IMR-90 (cell line): ENCODE results near the gene IFT52. TPM values are rescaled to one million over a fixed set of nuclear protein-coding genes. Genes with fewer than 3 reads are reported as not detected.

Source experiments
- ATAC-seq: fragments of 200-7000 bp; cut with Tn5 transposase; 2 replicates; pipeline ENCODE4 v1.9.1; 2020; ENCODE audit warnings: low read depth, mild to moderate bottlenecking, moderate library complexity
- BruUV-seq: library from RNA; stranded (reverse); fragments of 400-500 nt; replicated peaks from 2 replicates; lab custom pipeline; 2021; lab: Mats Ljungman, UMichigan
- CTCF ChIA-PET: fragments of 300-600 bp; formaldehyde crosslinking; extraction: SDS; loops from one replicate; lab custom pipeline; 2021; ENCODE audit warnings: antibody characterized with exemption; lab: Yijun Ruan, JAX
- POLR2A ChIA-PET: fragments of 300-600 bp; sonication (Branson Sonifier 250); formaldehyde crosslinking; loops from one replicate; lab custom pipeline; 2022; ENCODE audit warnings: antibody characterized with exemption; ENCODE audit not compliant: unreplicated experiment; lab: Charles Lee
- DNase-seq: peaks from one replicate; pipeline ENCODE4 v3.0.0; 2013
- H2AFZ ChIP-seq: replicated peaks from 2 replicates; pipeline ENCODE3; 2013; ENCODE audit warnings: low read length, mild to moderate bottlenecking; ENCODE audit not compliant: poor library complexity
- H2AK5ac ChIP-seq: 2 replicates; pipeline ENCODE4 v1.6.1; 2013; ENCODE audit warnings: low read depth, low read length, inconsistent platforms
- H2AK9ac ChIP-seq: replicated peaks from 2 replicates; pipeline ENCODE3; 2013; ENCODE audit warnings: mild to moderate bottlenecking, low read depth, low read length, moderate library complexity; ENCODE audit not compliant: poor library complexity
- H2BK120ac ChIP-seq: 2 replicates; pipeline ENCODE4 v1.6.1; 2013; ENCODE audit warnings: low read depth, low read length, inconsistent platforms
- H2BK15ac ChIP-seq: 3 replicates; pipeline ENCODE4 v1.6.1; 2013; ENCODE audit warnings: low read depth, low read length, inconsistent platforms
- H2BK20ac ChIP-seq: 2 replicates; pipeline ENCODE4 v1.6.1; 2013; ENCODE audit warnings: low read depth, mild to moderate bottlenecking, inconsistent platforms, low read length, moderate library complexity
- H2BK5ac ChIP-seq: 2 replicates; pipeline ENCODE4 v1.6.1; 2013; ENCODE audit warnings: mild to moderate bottlenecking, low read depth, low read length, inconsistent platforms; ENCODE audit not compliant: poor library complexity, severe bottlenecking
- H3K14ac ChIP-seq: replicated peaks from 2 replicates; pipeline ENCODE4 v1.6.1; 2013; ENCODE audit warnings: low read depth, low read length, inconsistent platforms
- H3K18ac ChIP-seq: 2 replicates; pipeline ENCODE4 v1.6.1; 2013; ENCODE audit warnings: low read depth, low read length, control low read depth
- H3K23ac ChIP-seq: 2 replicates; pipeline ENCODE4 v1.6.1; 2013; ENCODE audit warnings: low read depth, low read length, inconsistent platforms
- H3K27ac ChIP-seq: 2 replicates; pipeline ENCODE4 v1.5.1; 2013; ENCODE audit warnings: mild to moderate bottlenecking, control low read depth, low read length; ENCODE audit not compliant: insufficient read depth
- H3K27me3 ChIP-seq: 2 replicates; pipeline ENCODE4 v1.6.1; 2013; ENCODE audit warnings: low read length; ENCODE audit not compliant: control insufficient read depth, insufficient read depth
- H3K36me3 ChIP-seq: 2 replicates; pipeline ENCODE4 v1.6.1; 2013; ENCODE audit warnings: low read length, mixed read lengths; ENCODE audit not compliant: control insufficient read depth, insufficient read depth
- H3K4ac ChIP-seq: 2 replicates; pipeline ENCODE4 v1.6.1; 2013; ENCODE audit warnings: low read depth, low read length, inconsistent platforms
- H3K4me1 ChIP-seq: 2 replicates; pipeline ENCODE4 v1.6.1; 2013; ENCODE audit warnings: low read length, mixed read lengths; ENCODE audit not compliant: control insufficient read depth, insufficient read depth
- H3K4me2 ChIP-seq: 2 replicates; pipeline ENCODE4 v1.6.1; 2013; ENCODE audit warnings: low read depth, mild to moderate bottlenecking, control low read depth, low read length, moderate library complexity
- H3K4me3 ChIP-seq: 2 replicates; pipeline ENCODE4 v1.5.1; 2013; ENCODE audit warnings: low read depth, mild to moderate bottlenecking, control low read depth, low read length, moderate library complexity; ENCODE audit not compliant: insufficient read depth
- H3K56ac ChIP-seq: 2 replicates; pipeline ENCODE4 v1.6.1; 2013; ENCODE audit warnings: low read length, inconsistent platforms; ENCODE audit not compliant: insufficient read depth; ENCODE audit errors: extremely low read depth
- H3K79me1 ChIP-seq, 2 experiments: 2 replicates each; pipeline ENCODE4 v1.6.1; 2013; ENCODE audit warnings: low read length in 2 of 2, inconsistent platforms in 1 of 2, low read depth in 1 of 2
- H3K9ac ChIP-seq: 2 replicates; pipeline ENCODE4 v1.6.1; 2013; ENCODE audit warnings: low read depth, low read length, control low read depth
- H3K9me1 ChIP-seq: 2 replicates; pipeline ENCODE4 v1.6.1; 2013; ENCODE audit warnings: low read length, inconsistent platforms; ENCODE audit not compliant: insufficient read depth
- H3K9me3 ChIP-seq: 2 replicates; pipeline ENCODE4 v1.6.1; 2013; ENCODE audit warnings: low read length; ENCODE audit not compliant: control insufficient read depth, insufficient read depth
- H4K20me1 ChIP-seq: 2 replicates; pipeline ENCODE4 v1.6.1; 2013; ENCODE audit warnings: low read length, inconsistent platforms; ENCODE audit not compliant: insufficient read depth
- H4K5ac ChIP-seq: 2 replicates; pipeline ENCODE4 v1.6.1; 2013; ENCODE audit warnings: mild to moderate bottlenecking, low read depth, low read length, control low read depth
- H4K8ac ChIP-seq, 2 experiments: 2 replicates each; pipeline ENCODE4 v1.6.1; 2013; ENCODE audit warnings: low read depth in 2 of 2, low read length in 2 of 2, control low read depth in 1 of 2, inconsistent platforms in 1 of 2
- H4K91ac ChIP-seq: 2 replicates; pipeline ENCODE4 v1.6.1; 2013; ENCODE audit warnings: low read depth, low read length, inconsistent platforms; ENCODE audit not compliant: insufficient read depth
- BHLHE40 ChIP-seq: fragments of 150-350 bp; IDR thresholded peaks from 2 replicates; pipeline ENCODE4 v1.6.1; 2016; ENCODE audit warnings: mild to moderate bottlenecking, low read depth, low read length
- CEBPB ChIP-seq: IDR thresholded peaks from 2 replicates; pipeline ENCODE4 v1.6.1; 2012; ENCODE audit warnings: low read depth, low read length, improper control_type of control experiment
- CHD1 ChIP-seq: IDR thresholded peaks from 2 replicates; pipeline ENCODE4 v1.6.1; 2012; ENCODE audit warnings: low read depth, low read length, improper control_type of control experiment
- ELK1 ChIP-seq: fragments of 150-350 bp; IDR thresholded peaks from 2 replicates; pipeline ENCODE4 v1.6.1; 2016; ENCODE audit warnings: low read depth, mild to moderate bottlenecking, low read length, moderate library complexity, borderline replicate concordance
- MAFK ChIP-seq: IDR thresholded peaks from 2 replicates; pipeline ENCODE4 v1.6.1; 2012; ENCODE audit warnings: low read depth, low read length, improper control_type of control experiment
- MAZ ChIP-seq: IDR thresholded peaks from 2 replicates; pipeline ENCODE4 v1.6.1; 2012; ENCODE audit warnings: low read depth, mild to moderate bottlenecking, low read length, improper control_type of control experiment, moderate library complexity, borderline replicate concordance
- MXI1 ChIP-seq: IDR thresholded peaks from 2 replicates; pipeline ENCODE4 v1.6.1; 2012; ENCODE audit warnings: low read depth, mild to moderate bottlenecking, low read length, moderate library complexity, borderline replicate concordance
- NFE2L2 ChIP-seq: fragments of 150-350 bp; IDR thresholded peaks from 2 replicates; pipeline ENCODE4 v1.6.1; 2016; ENCODE audit warnings: low read depth, mild to moderate bottlenecking, low read length
- POLR2A ChIP-seq: IDR thresholded peaks from 2 replicates; pipeline ENCODE4 v1.6.1; 2012; ENCODE audit warnings: mild to moderate bottlenecking, low read depth, low read length
- RAD21 ChIP-seq: IDR thresholded peaks from 2 replicates; pipeline ENCODE4 v1.6.1; 2012; ENCODE audit warnings: low read length, improper control_type of control experiment
- RCOR1 ChIP-seq: IDR thresholded peaks from 2 replicates; pipeline ENCODE4 v1.6.1; 2012; ENCODE audit warnings: mild to moderate bottlenecking, low read length, improper control_type of control experiment; ENCODE audit not compliant: insufficient replicate concordance
- SMC3 ChIP-seq: fragments of 150-350 bp; IDR thresholded peaks from 2 replicates; pipeline ENCODE4 v1.6.1; 2016; ENCODE audit warnings: low read depth, mild to moderate bottlenecking, antibody characterized with exemption, low read length, moderate library complexity
- USF2 ChIP-seq: fragments of 150-350 bp; IDR thresholded peaks from 2 replicates; pipeline ENCODE4 v1.6.1; 2017; ENCODE audit warnings: mild to moderate bottlenecking, antibody characterized with exemption, low read length, low read depth
- WGBS, 2 experiments: methylation state at CpG; one replicate each; pipeline versions ENCODE4 v1.1.5 to v1.1.7; 2013; ENCODE audit warnings: missing lambda C conversion rate in 2 of 2; ENCODE audit not compliant: insufficient read length in 1 of 2; ENCODE audit errors: extremely low coverage in 2 of 2; 5-methylcytosine and 5-hydroxymethylcytosine counted together
- dilution Hi-C: fragments of 300-500 bp; cut with HindIII; formaldehyde crosslinking; loops from one replicate; pipeline ENCODE4 v1.14.3; 2018; ENCODE audit warnings: low sequenced_read_pairs; ENCODE audit not compliant: unreplicated experiment
- in situ Hi-C: fragments of 300-500 bp; cut with MboI; formaldehyde crosslinking; loops from 3 replicates; pipeline ENCODE4 v1.14.3; 2019; ENCODE audit warnings: low sequenced_read_pairs, inconsistent platforms, mixed read lengths
- intact Hi-C: fragments of 100-400 bp; cut with micrococcal nuclease; formaldehyde crosslinking; loops from 2 replicates; pipeline ENCODE4 v1.10.0; 2022
- polyA plus RNA-seq, 3 experiments: library from polyadenylated mRNA; depleted of rRNA; stranded (reverse); fragments of >200 nt; gene quantifications; 2 replicates each; pipeline ENCODE4 v1.2.3, GENCODE V29; 2012; ENCODE audit warnings: low replicate concordance in 1 of 3
- total RNA-seq: library from RNA; depleted of rRNA; stranded (reverse); fragments of >200 nt; gene quantifications from 2 replicates; pipeline ENCODE4 v1.2.3, GENCODE V29; 2012

The IFT52 gene
- total and polyA plus RNA-seq, 2 of the 4 experiments (the other 2 are of a cell fraction), result 31.2 to 55.6 TPM

- no peaks in the 10 kb centered on the region; the same call in 1 of the 2 replicates for H3K9me1 ChIP-seq
- no peak for TF ChIP-seq NFE2L2
- TF ChIP-seq SMC3, result no peak
- TF ChIP-seq RCOR1, result no peak
- TF ChIP-seq RAD21, result no peak
- no peak for TF ChIP-seq ELK1
- no peak for TF ChIP-seq POLR2A
- TF ChIP-seq MXI1, result no peak
- TF ChIP-seq MAZ, result no peak
- TF ChIP-seq MAFK, result no peak
- no peak for TF ChIP-seq USF2
- TF ChIP-seq CEBPB, result no peak
- no peak for TF ChIP-seq BHLHE40
- no peak for TF ChIP-seq CHD1
- H3K9me3 ChIP-seq, result peaks cover 6% of the 10 kb centered on the region
- no peak overlapping the region for H3K56ac ChIP-seq
- WGBS, 2 experiments, result no CpG with 5 or more reads among the region's 4 CpGs
- H4K5ac ChIP-seq, result no peak overlapping the region
- ChIA-PET CTCF (interaction anchor here (0.8 kb wide), 1 partner anchor 149 kb away, joined by 3 read pairs; no protein-coding TSS in a partner anchor), POLR2A (no interaction called here)
- H3K79me1 ChIP-seq, result no peaks in the 10 kb centered on the region
- no peak overlapping the region for H3K4me3 ChIP-seq
- no peak overlapping the region for H3K18ac ChIP-seq
- no peak overlapping the region for H2AK9ac ChIP-seq
- no peak overlapping the region for H3K4me2 ChIP-seq
- in situ Hi-C loops, result no loop called here
- no peaks in the 10 kb centered on the region; the same call in 1 of the 2 replicates for H3K27me3 ChIP-seq
- H2AFZ ChIP-seq, result no peak overlapping the region
- no peaks in the 10 kb centered on the region; the same call in 1 of the 2 replicates for H3K4me1 ChIP-seq
- H4K8ac ChIP-seq, result no peak overlapping the region
- no peak overlapping the region for H2BK15ac ChIP-seq
- no peaks in the 10 kb centered on the region for H4K20me1 ChIP-seq
- H3K27ac ChIP-seq, result no peak overlapping the region
- intact Hi-C loops, result no loop called here
- no peak overlapping the region for H4K91ac ChIP-seq
- no peak overlapping the region for H2BK5ac ChIP-seq
- DNase-seq, result no peak
- no peak overlapping the region for H3K14ac ChIP-seq
- no peak overlapping the region for H3K23ac ChIP-seq
- dilution Hi-C loops, result no loop called here
- ATAC-seq, result no peak
- H2BK20ac ChIP-seq, result no peak overlapping the region
- no peak overlapping the region for H3K4ac ChIP-seq
- no peaks in the 10 kb centered on the region for H3K36me3 ChIP-seq
- H2AK5ac ChIP-seq, result no peak overlapping the region
- BruUV-seq, result no TSS peak
- no peak overlapping the region for H2BK120ac ChIP-seq
- H3K9ac ChIP-seq, result no peak overlapping the region
Observed at GRCh38 chr20:43542674-43543073, 48.1 kb upstream of the IFT52 start.
